Measurements from ENCODE around the gene PANX3. TPM values are rescaled to one million over a fixed set of nuclear protein-coding genes. Genes with fewer than 3 reads are reported as not detected.

The PANX3 gene
- polyA plus RNA-seq, 1 donor from 2014 or later, result not detected

DNA sequence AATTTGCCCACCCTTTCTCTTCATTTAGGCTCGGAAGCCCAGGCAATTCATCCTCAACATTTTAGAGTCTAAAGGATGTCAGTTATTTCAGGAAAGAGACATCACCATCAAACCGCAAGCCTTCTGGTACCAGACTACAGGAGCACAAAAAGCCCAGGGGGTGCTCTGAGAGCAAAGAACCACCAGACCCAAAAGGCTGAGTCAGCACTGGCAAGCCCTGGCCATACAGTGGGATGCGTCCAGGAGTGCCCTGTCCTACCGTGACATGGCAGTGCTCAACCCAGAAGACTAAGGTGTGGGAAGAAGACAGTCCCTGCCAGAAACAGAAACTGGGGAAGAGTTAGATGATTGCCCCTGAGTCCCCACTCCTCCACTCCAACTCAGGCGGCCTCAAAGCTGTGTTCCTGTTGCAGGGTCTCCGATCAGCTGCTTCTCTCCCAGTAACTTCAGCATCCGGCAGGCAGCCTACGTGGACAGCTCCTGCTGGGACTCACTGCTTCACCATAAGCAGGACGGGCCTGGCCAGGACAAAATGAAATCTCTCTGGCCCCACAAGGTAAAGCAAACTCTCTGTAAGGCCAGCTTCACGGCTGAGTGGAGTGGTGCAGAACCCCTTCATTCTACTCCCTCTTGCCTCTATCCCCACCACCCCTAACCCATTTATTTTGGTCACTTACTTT, 1.5 kb downstream of the PANX3 start:
- Histone ChIP-seq H4K20me1 (ENCODE audit: insufficient read depth) (no peaks in the 10 kb centered on the region), H3K9ac (ENCODE audit: low read length) (no peak overlapping the region), H3K4me2 (ENCODE audit: low read length) (no peak overlapping the region), H3F3A (ENCODE audit: insufficient read depth, low read length, poor library complexity, severe bottlenecking) (no peaks in the 10 kb centered on the region), H2AFZ (ENCODE audit: low read depth, low read length) (no peak overlapping the region), H3K9me3 (ENCODE audit: low read length) (no peaks in the 10 kb centered on the region), H3K27ac (ENCODE audit: low read length) (no peak overlapping the region), H3K79me2 (replicated peaks; ENCODE audit: insufficient read depth, low read length) (no peaks in the 10 kb centered on the region), H3K27me3 (ENCODE audit: insufficient read depth, low read depth, low read length) (no peaks in the 10 kb centered on the region), H3K36me3 (ENCODE audit: insufficient read depth, low read length) (no peaks in the 10 kb centered on the region), H3K4me3 (ENCODE audit: low read length) (no peak overlapping the region), H3K9me2 (ENCODE audit: insufficient read depth, low read length) (no peaks in the 10 kb centered on the region)
- TF ChIP-seq EP300 (conservative IDR thresholded peaks at IDR 0.05; ENCODE audit: poor library complexity, severe bottlenecking) (no peak), SMC3 (conservative IDR thresholded peaks at IDR 0.05; ENCODE audit: poor library complexity) (no peak), MXI1 (conservative IDR thresholded peaks at IDR 0.05; ENCODE audit: poor library complexity, severe bottlenecking) (no peak), TAF1 (IDR thresholded peaks at IDR 0.05; ENCODE audit: low read depth) (no peak), EZH2 (IDR thresholded peaks at IDR 0.05; ENCODE audit: borderline replicate concordance, insufficient read depth, low read length, poor library complexity, severe bottlenecking) (no peak), POLR2AphosphoS5 (IDR thresholded peaks at IDR 0.05) (no peak), RAD21 (conservative IDR thresholded peaks at IDR 0.05) (no peak)
- TF ChIP-seq, protein P1, sequence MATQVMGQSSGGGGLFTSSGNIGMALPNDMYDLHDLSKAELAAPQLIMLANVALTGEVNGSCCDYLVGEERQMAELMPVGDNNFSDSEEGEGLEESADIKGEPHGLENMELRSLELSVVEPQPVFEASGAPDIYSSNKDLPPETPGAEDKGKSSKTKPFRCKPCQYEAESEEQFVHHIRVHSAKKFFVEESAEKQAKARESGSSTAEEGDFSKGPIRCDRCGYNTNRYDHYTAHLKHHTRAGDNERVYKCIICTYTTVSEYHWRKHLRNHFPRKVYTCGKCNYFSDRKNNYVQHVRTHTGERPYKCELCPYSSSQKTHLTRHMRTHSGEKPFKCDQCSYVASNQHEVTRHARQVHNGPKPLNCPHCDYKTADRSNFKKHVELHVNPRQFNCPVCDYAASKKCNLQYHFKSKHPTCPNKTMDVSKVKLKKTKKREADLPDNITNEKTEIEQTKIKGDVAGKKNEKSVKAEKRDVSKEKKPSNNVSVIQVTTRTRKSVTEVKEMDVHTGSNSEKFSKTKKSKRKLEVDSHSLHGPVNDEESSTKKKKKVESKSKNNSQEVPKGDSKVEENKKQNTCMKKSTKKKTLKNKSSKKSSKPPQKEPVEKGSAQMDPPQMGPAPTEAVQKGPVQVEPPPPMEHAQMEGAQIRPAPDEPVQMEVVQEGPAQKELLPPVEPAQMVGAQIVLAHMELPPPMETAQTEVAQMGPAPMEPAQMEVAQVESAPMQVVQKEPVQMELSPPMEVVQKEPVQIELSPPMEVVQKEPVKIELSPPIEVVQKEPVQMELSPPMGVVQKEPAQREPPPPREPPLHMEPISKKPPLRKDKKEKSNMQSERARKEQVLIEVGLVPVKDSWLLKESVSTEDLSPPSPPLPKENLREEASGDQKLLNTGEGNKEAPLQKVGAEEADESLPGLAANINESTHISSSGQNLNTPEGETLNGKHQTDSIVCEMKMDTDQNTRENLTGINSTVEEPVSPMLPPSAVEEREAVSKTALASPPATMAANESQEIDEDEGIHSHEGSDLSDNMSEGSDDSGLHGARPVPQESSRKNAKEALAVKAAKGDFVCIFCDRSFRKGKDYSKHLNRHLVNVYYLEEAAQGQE (IDR thresholded peaks at IDR 0.05; ENCODE audit: borderline replicate concordance), result no peak
- TF ChIP-seq, protein P2, sequence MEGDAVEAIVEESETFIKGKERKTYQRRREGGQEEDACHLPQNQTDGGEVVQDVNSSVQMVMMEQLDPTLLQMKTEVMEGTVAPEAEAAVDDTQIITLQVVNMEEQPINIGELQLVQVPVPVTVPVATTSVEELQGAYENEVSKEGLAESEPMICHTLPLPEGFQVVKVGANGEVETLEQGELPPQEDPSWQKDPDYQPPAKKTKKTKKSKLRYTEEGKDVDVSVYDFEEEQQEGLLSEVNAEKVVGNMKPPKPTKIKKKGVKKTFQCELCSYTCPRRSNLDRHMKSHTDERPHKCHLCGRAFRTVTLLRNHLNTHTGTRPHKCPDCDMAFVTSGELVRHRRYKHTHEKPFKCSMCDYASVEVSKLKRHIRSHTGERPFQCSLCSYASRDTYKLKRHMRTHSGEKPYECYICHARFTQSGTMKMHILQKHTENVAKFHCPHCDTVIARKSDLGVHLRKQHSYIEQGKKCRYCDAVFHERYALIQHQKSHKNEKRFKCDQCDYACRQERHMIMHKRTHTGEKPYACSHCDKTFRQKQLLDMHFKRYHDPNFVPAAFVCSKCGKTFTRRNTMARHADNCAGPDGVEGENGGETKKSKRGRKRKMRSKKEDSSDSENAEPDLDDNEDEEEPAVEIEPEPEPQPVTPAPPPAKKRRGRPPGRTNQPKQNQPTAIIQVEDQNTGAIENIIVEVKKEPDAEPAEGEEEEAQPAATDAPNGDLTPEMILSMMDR (IDR thresholded peaks at IDR 0.05; ENCODE audit: poor library complexity, severe bottlenecking), result no peak

DNA sequence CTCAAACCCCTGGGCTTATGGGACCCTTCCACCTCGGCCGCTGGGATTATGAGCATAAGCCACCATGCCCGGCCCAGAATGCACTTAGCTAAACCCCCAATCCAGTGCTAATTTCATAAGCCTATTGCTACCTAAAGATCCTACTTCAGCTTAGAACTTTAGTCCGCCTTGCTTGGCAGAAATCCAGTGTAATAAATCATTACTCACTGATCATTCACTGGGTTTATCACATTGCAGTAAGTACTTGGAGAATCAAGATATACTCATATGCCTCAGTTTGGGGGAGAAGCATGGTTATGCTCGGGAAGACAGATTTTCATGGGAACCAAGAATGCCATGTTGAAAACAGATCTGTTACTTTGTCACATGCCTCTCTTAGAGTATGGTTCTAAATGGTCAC, 7.6 kb downstream of the PANX3 start:
- TF ChIP-seq TAF1 (IDR thresholded peaks at IDR 0.05; ENCODE audit: low read depth) (no peak), RAD21 (conservative IDR thresholded peaks at IDR 0.05) (no peak), SMC3 (conservative IDR thresholded peaks at IDR 0.05; ENCODE audit: poor library complexity) (no peak), MXI1 (conservative IDR thresholded peaks at IDR 0.05; ENCODE audit: poor library complexity, severe bottlenecking) (no peak), EZH2 (IDR thresholded peaks at IDR 0.05; ENCODE audit: borderline replicate concordance, insufficient read depth, low read length, poor library complexity, severe bottlenecking) (no peak), EP300 (conservative IDR thresholded peaks at IDR 0.05; ENCODE audit: poor library complexity, severe bottlenecking) (no peak), POLR2AphosphoS5 (IDR thresholded peaks at IDR 0.05) (no peak)
- TF ChIP-seq, protein P2 (IDR thresholded peaks at IDR 0.05; ENCODE audit: poor library complexity, severe bottlenecking), result no peak
- TF ChIP-seq, protein P1 (IDR thresholded peaks at IDR 0.05; ENCODE audit: borderline replicate concordance), result no peak
- H3K79me2 ChIP-seq (replicated peaks; ENCODE audit: insufficient read depth, low read length), result peaks cover 11% of the 10 kb centered on the region
- no peaks in the 10 kb centered on the region for H3K27me3 ChIP-seq (ENCODE audit: insufficient read depth, low read depth, low read length)
- H3K4me3 ChIP-seq (ENCODE audit: low read length), result no peak overlapping the region
- no peak overlapping the region for H3K27ac ChIP-seq (ENCODE audit: low read length)
- H3K4me2 ChIP-seq (ENCODE audit: low read length), result no peak overlapping the region
- no peaks in the 10 kb centered on the region for H4K20me1 ChIP-seq (ENCODE audit: insufficient read depth)
- H3K9me3 ChIP-seq (ENCODE audit: low read length), result no peaks in the 10 kb centered on the region
- H3F3A ChIP-seq (ENCODE audit: insufficient read depth, low read length, poor library complexity, severe bottlenecking), result peaks cover 3% of the 10 kb centered on the region
- H2AFZ ChIP-seq (ENCODE audit: low read depth, low read length), result no peak overlapping the region
- no peaks in the 10 kb centered on the region for H3K9me2 ChIP-seq (ENCODE audit: insufficient read depth, low read length)
- no peaks in the 10 kb centered on the region for H3K36me3 ChIP-seq (ENCODE audit: insufficient read depth, low read length)
- H3K9ac ChIP-seq (ENCODE audit: low read length), result no peak overlapping the region

Measured in neural cell (in vitro differentiated cells).